ENCODE results near the gene EVI5.

Gene EVI5

GRCh38 chr1:92487078-92487605, 297.8 kb downstream of the EVI5 start:
- TF ChIP-seq, protein P1, sequence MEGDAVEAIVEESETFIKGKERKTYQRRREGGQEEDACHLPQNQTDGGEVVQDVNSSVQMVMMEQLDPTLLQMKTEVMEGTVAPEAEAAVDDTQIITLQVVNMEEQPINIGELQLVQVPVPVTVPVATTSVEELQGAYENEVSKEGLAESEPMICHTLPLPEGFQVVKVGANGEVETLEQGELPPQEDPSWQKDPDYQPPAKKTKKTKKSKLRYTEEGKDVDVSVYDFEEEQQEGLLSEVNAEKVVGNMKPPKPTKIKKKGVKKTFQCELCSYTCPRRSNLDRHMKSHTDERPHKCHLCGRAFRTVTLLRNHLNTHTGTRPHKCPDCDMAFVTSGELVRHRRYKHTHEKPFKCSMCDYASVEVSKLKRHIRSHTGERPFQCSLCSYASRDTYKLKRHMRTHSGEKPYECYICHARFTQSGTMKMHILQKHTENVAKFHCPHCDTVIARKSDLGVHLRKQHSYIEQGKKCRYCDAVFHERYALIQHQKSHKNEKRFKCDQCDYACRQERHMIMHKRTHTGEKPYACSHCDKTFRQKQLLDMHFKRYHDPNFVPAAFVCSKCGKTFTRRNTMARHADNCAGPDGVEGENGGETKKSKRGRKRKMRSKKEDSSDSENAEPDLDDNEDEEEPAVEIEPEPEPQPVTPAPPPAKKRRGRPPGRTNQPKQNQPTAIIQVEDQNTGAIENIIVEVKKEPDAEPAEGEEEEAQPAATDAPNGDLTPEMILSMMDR (conservative IDR thresholded peaks at IDR 0.05), result no peak
- no peak overlapping the region for H3K27ac ChIP-seq

DNA sequence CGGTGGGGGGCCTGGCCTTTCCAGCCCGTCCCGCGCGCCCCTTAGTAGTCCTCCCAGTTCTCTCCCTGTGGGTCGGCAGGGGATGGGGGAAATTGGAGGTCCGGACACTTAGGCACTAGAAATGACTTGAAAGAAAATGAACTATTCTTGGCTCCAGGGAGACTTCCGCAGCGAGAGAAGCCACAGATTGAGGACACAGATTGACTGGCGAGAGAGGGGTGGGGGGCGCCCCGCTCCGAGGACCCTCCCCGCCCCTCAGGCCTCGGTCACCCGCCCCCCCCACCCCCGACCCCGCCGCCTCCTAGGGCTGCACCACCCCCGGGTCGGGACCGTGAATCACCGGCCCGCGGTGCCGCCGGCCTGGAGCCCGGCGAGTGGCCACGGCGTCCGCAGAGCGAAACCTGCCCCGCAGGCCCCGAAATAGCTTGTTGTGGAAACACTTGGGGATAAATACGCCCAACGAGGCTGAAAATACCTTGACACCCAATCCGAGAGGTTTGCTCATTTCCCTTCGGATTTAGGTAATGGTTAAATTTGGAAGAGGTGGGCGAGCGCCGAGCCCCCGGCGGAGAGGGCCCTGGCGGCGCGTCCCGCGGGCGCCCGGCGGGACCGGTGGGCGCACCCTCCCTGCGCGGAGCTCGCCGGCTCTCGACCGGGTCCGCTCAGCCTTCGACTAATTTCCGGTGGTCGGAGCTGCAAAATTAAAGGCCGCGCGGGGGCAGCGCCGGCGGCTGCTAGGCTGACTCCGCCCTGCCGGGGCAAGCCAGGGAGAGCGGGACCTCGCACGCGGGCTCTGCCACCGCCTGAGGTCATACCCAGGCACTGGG, 298.4 kb downstream of the EVI5 start, which contains the start of gene GFI1:
TSS of gene GFI1 (minus strand) at position 675 of the 827 bp plus-strand sequence. CDS start 3,438 bp downstream, outside the sequence.
- TF ChIP-seq, protein P1 (conservative IDR thresholded peaks at IDR 0.05), result no peak
- peak within 1 kb of the TSS; percentile 52; the same call in 1 of the 2 replicates for H3K27ac ChIP-seq

GRCh38 chr1:92485381-92486250, 299.3 kb downstream of the EVI5 start:
- peak overlapping the region; percentile 52; the same call in 1 of the 2 replicates for H3K27ac ChIP-seq
- TF ChIP-seq, protein P1 (conservative IDR thresholded peaks at IDR 0.05), result peak; percentile 73

DNA sequence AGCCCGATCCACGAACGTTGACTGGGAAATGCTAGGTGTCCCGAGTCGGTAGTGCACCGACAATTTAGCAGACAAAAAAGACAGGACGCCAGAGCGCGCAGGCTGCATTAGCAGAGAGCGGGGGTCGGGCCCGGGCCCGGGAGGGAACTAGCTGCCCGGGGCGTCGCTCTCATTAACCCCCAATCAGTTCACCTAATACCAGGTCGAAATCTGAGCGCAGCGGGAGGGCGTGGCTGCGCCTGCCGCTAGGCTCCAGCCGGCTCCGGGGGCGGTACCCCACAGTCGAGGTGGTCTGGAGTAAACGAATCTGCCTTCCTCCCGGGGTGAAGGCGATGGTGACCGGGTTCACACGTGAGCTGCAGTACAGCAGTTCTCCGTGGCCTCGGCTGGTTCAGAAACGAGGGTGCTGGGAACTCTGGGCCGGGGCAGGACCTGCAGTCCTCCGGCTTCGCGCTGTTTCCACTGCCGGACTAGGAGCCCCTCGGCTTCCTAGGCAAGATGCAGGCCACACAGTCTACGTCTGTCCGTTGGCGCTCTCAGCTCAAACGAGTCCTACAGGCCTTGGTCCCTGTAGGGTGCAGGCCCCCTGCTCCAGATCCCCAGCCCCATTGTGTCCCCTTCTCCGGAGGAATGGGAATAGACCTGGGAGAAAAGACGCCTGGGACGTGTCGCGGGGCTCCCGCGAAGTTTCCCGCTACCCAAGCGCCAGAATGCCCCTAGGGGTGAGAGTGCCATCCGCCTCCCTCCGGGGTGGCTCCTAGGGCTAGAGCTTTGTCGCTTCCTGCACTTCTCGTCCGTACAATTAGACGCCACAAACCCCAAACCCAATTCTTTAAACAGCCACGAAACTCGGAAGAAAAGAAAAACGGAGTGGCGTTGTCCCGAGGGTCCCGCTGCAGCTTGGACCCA, 300.2 kb downstream of the EVI5 start:
- TF ChIP-seq, protein P1 (conservative IDR thresholded peaks at IDR 0.05), result no peak
- peak overlapping the region; percentile 52; the same call in 1 of the 2 replicates for H3K27ac ChIP-seq

GRCh38 chr1:92483610-92484471, 301.1 kb downstream of the EVI5 start:
- TF ChIP-seq, protein P1 (conservative IDR thresholded peaks at IDR 0.05), result no peak

More at GRCh38 chr1:92483610-92484471, 301.1 kb downstream of the EVI5 start:
- no peak overlapping the region for H3K27ac ChIP-seq
